ENCODE data around the gene FKBP4.

- TF ChIP-seq CTCF (IDR thresholded peaks at IDR 0.05), result no peak
- TF ChIP-seq POLR2A (IDR thresholded peaks at IDR 0.05), result no peak
Measured at GRCh38 chr12:2753536-2753935, 41.2 kb upstream of the FKBP4 start.
